Measurements from ENCODE around the gene DUSP15.

DNA sequence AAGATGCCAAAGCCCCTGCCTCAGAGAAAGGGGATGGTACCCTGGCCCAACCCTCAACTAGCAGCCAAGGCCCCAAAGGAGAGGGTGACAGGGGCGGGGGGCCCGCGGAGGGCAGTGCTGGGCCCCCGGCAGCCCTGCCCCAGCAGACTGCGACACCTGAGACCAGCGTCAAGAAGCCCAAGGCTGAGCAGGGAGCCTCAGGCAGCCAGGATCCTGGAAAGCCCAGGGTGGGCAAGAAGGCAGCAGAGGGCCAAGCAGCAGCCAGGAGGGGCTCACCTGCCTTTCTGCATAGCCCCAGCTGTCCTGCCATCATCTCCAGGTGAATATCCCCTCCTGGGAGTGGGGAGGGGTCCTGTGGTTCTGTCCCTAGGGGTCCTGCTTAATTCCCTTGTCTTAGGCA, 50.1 kb downstream of the DUSP15 start:
- TF ChIP-seq, protein P1, sequence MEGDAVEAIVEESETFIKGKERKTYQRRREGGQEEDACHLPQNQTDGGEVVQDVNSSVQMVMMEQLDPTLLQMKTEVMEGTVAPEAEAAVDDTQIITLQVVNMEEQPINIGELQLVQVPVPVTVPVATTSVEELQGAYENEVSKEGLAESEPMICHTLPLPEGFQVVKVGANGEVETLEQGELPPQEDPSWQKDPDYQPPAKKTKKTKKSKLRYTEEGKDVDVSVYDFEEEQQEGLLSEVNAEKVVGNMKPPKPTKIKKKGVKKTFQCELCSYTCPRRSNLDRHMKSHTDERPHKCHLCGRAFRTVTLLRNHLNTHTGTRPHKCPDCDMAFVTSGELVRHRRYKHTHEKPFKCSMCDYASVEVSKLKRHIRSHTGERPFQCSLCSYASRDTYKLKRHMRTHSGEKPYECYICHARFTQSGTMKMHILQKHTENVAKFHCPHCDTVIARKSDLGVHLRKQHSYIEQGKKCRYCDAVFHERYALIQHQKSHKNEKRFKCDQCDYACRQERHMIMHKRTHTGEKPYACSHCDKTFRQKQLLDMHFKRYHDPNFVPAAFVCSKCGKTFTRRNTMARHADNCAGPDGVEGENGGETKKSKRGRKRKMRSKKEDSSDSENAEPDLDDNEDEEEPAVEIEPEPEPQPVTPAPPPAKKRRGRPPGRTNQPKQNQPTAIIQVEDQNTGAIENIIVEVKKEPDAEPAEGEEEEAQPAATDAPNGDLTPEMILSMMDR (conservative IDR thresholded peaks at IDR 0.05; ENCODE audit: low read depth, low read length), result no peak
- TF ChIP-seq, protein P2, sequence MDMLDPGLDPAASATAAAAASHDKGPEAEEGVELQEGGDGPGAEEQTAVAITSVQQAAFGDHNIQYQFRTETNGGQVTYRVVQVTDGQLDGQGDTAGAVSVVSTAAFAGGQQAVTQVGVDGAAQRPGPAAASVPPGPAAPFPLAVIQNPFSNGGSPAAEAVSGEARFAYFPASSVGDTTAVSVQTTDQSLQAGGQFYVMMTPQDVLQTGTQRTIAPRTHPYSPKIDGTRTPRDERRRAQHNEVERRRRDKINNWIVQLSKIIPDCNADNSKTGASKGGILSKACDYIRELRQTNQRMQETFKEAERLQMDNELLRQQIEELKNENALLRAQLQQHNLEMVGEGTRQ (IDR thresholded peaks at IDR 0.05; ENCODE audit: low read depth, low read length), result no peak
- TF ChIP-seq RAD21 (IDR thresholded peaks at IDR 0.05; ENCODE audit: low read length), result no peak
